ENCODE measurements around the gene HLA-DMB. TPM values are rescaled to one million over a fixed set of nuclear protein-coding genes. Genes with fewer than 3 reads are reported as not detected.

The HLA-DMB gene
- total RNA-seq, 1 experiment from 2014 or later = 3.3 TPM

GRCh38 chr6:32982702-32983492 is 42.1 kb upstream of the HLA-DMB start:
- CTCF ChIA-PET = interaction anchor here (0.9 to 4.6 kb wide), 7 partner anchors 11 to 145 kb away, joined by 3 to 79 read pairs (median 19); partner anchors contain the start of genes HLA-DMA and TAP2
- TF ChIP-seq POLR2AphosphoS5 (IDR thresholded peaks at IDR 0.05; ENCODE audit: low read depth, low read length) = peak; percentile 41; the same call in 1 of the 2 replicates
- TF ChIP-seq ZFX (IDR thresholded peaks at IDR 0.05) = no peak
- TF ChIP-seq JUND (IDR thresholded peaks at IDR 0.05) = 0 out of 2 replicates have a peak, but pooled peaks have one; percentile 38
- peak; percentile 4; the same call in 1 of the 2 replicates for ATAC-seq

GRCh38 chr6:32982084-32982701 is 41.4 kb upstream of the HLA-DMB start:
- H4K20me1 ChIP-seq (ENCODE audit: insufficient read depth) = peaks cover 50% of the 10 kb centered on the region
- no TSS peak for BruUV-seq (replicated peaks)
- no peaks in the 10 kb centered on the region for H3K9me3 ChIP-seq (ENCODE audit: control insufficient read depth in 1 of 2, insufficient read depth in 1 of 2, low read depth in 1 of 2, low read length in 2 of 2)
- POLR2A ChIA-PET = interaction anchor here (0.9 to 12.5 kb wide), 2 partner anchors 11 to 88 kb away, joined by 3 to 227 read pairs; partner anchors contain the start of gene BRD2
- H3K9me2 ChIP-seq (ENCODE audit: insufficient read depth) = no peaks in the 10 kb centered on the region
- peaks cover 41 to 42% of the 10 kb centered on the region in 2 experiments for H3K36me3 ChIP-seq (ENCODE audit: control insufficient read depth in 1 of 2, insufficient read depth in 2 of 2, low read length in 2 of 2)
- no peak overlapping the region for H3K4me3 ChIP-seq (replicated peaks in 1 of 2; ENCODE audit: low read depth in 1 of 2, low read length in 2 of 2)
- no peaks in the 10 kb centered on the region for H3K27me3 ChIP-seq (ENCODE audit: insufficient read depth, low read length)
- RAD21 ChIA-PET (ENCODE audit: low non-redundant PET in 1 of 2, low total read pairs in 2 of 2, uncharacterized antibody in 2 of 2, unreplicated experiment in 2 of 2) = no interaction called here
- no peak overlapping the region for H3K9ac ChIP-seq (ENCODE audit: low read length)
- H3K79me2 ChIP-seq (ENCODE audit: insufficient read depth, low read length) = peaks cover 36% of the 10 kb centered on the region
- H3K4me2 ChIP-seq (ENCODE audit: low read length) = no peak overlapping the region
- DNase-seq (ENCODE audit: low read depth, low spot score) (no peak), ATAC-seq (no peak; the same call in 1 of the 2 replicates)
- CTCF ChIA-PET = interaction anchor here (0.9 to 4.0 kb wide), 3 partner anchors 10 to 96 kb away, joined by 3 to 39 read pairs (median 4); partner anchors contain the start of gene HLA-DMA
- no peak overlapping the region for H3K27ac ChIP-seq (ENCODE audit: low read depth, low read length)
- H2AFZ ChIP-seq (ENCODE audit: low read depth, low read length, poor library complexity, severe bottlenecking) = no peak overlapping the region
- no peaks in the 10 kb centered on the region for H3K4me1 ChIP-seq (ENCODE audit: control insufficient read depth in 1 of 2, insufficient read depth in 2 of 2, low read length in 2 of 2)
- intact Hi-C loops (cut with micrococcal nuclease) = no loop called here
- TF ChIP-seq SP1 (IDR thresholded peaks at IDR 0.05; ENCODE audit: low read depth) = no peak
- no peak for TF ChIP-seq ZFX (IDR thresholded peaks at IDR 0.05)
- no peak for TF ChIP-seq EZH2phosphoT487 (IDR thresholded peaks at IDR 0.05; ENCODE audit: borderline replicate concordance)
- no peak for TF ChIP-seq ELF1 (IDR thresholded peaks at IDR 0.05; ENCODE audit: borderline replicate concordance, low read depth)
- TF ChIP-seq CBX3 (IDR thresholded peaks at IDR 0.05; ENCODE audit: low read depth) = no peak
- TF ChIP-seq ZNF274 (IDR thresholded peaks at IDR 0.05; ENCODE audit: low read depth, low read length) = no peak
- TF ChIP-seq CTCF (IDR thresholded peaks at IDR 0.05 in 2 of 3, conservative IDR thresholded peaks at IDR 0.05 in 1 of 3; ENCODE audit: borderline replicate concordance in 1 of 3, insufficient read depth in 1 of 3, low read depth in 2 of 3, low read length in 2 of 3) = no peak
- no peak for TF ChIP-seq POLR2A (IDR thresholded peaks at IDR 0.05; ENCODE audit: borderline replicate concordance, extremely low read depth, insufficient read depth, insufficient read length)
- no peak for TF ChIP-seq YY1 (IDR thresholded peaks at IDR 0.05; ENCODE audit: extremely low read depth, insufficient replicate concordance, low read depth, low read length)
- no peak for TF ChIP-seq EZH2 (IDR thresholded peaks at IDR 0.05)
- no peak for TF ChIP-seq SRF (IDR thresholded peaks at IDR 0.05; ENCODE audit: low read depth)
- TF ChIP-seq SIN3A (IDR thresholded peaks at IDR 0.05; ENCODE audit: low read depth) = peak; percentile 25; the same call in 1 of the 2 replicates
- TF ChIP-seq JUND (IDR thresholded peaks at IDR 0.05) = peak; percentile 10
- 0 out of 2 replicates have a peak, but pooled peaks have one; percentile 2 for TF ChIP-seq RAD21 (IDR thresholded peaks at IDR 0.05; ENCODE audit: low read depth)
- no peak for TF ChIP-seq FOSL1 (IDR thresholded peaks at IDR 0.05; ENCODE audit: low read depth)

More at GRCh38 chr6:32982702-32983492, 42.1 kb upstream of the HLA-DMB start:
- Histone ChIP-seq H3K27me3 (ENCODE audit: insufficient read depth, low read length) (no peaks in the 10 kb centered on the region), H2AFZ (ENCODE audit: low read depth, low read length, poor library complexity, severe bottlenecking) (no peak overlapping the region), H3K4me2 (ENCODE audit: low read length) (no peak overlapping the region), H3K9me3 (ENCODE audit: control insufficient read depth in 1 of 2, insufficient read depth in 1 of 2, low read depth in 1 of 2, low read length in 2 of 2) (no peaks in the 10 kb centered on the region), H3K27ac (ENCODE audit: low read depth, low read length) (no peak overlapping the region), H3K36me3 (ENCODE audit: control insufficient read depth in 1 of 2, insufficient read depth in 2 of 2, low read length in 2 of 2) (peaks cover 34 to 35% of the 10 kb centered on the region in 2 experiments), H3K9me2 (ENCODE audit: insufficient read depth) (no peaks in the 10 kb centered on the region), H3K4me1 (ENCODE audit: control insufficient read depth in 1 of 2, insufficient read depth in 2 of 2, low read length in 2 of 2) (no peaks in the 10 kb centered on the region), H3K9ac (ENCODE audit: low read length) (no peak overlapping the region), H3K4me3 (replicated peaks in 1 of 2; ENCODE audit: low read depth in 1 of 2, low read length in 2 of 2) (no peak overlapping the region), H4K20me1 (ENCODE audit: insufficient read depth) (peaks cover 43% of the 10 kb centered on the region), H3K79me2 (ENCODE audit: insufficient read depth, low read length) (peaks cover 29% of the 10 kb centered on the region)
- RAD21 ChIA-PET (ENCODE audit: low non-redundant PET in 1 of 2, low total read pairs in 2 of 2, uncharacterized antibody in 2 of 2, unreplicated experiment in 2 of 2) = no interaction called here
- POLR2A ChIA-PET = interaction anchor here (0.9 to 12.5 kb wide), 2 partner anchors 12 to 89 kb away, joined by 3 to 227 read pairs; partner anchors contain the start of gene BRD2
- intact Hi-C loops (cut with micrococcal nuclease) = no loop called here
- DNase-seq (ENCODE audit: low read depth, low spot score) = no peak
- no TSS peak for BruUV-seq (replicated peaks)
